Gastrocnemius medialis (tissue), 4 donors: Measurements from ENCODE around the gene FBXL7. TPM values are rescaled to one million over a fixed set of nuclear protein-coding genes. Genes with fewer than 3 reads are reported as not detected.

Experiments used
- ATAC-seq, 2 donors: fragments of 150-250 bp; one replicate each; pipeline ENCODE4 v1.9.1; 2016
- DNase-seq, 2 donors: peaks; one replicate each; pipeline ENCODE4 v3.0.0-alpha.2; 2019
- H3K27ac ChIP-seq, 4 donors: fragments of 200-600 bp; sonication (generic); 1 replicate in 1 of 4; 2 replicates in 3 of 4; pipeline ENCODE4 v1.5.1; 2016 to 2018; ENCODE audit warnings: mild to moderate bottlenecking in 2 of 4, moderate library complexity in 1 of 4
- H3K27me3 ChIP-seq, 3 donors: fragments of 200-600 bp; sonication (generic) in 2 of 3; 1 replicate in 1 of 3; 2 replicates in 2 of 3; pipeline versions ENCODE4 v1.5.1 to v1.6.0; 2016 to 2019; ENCODE audit warnings: mild to moderate bottlenecking in 1 of 3, moderate library complexity in 1 of 3
- H3K36me3 ChIP-seq, 2 donors: fragments of 200-600 bp; sonication (generic) in 1 of 2; one replicate each; pipeline ENCODE4 v1.5.1; 2017 to 2018
- H3K4me1 ChIP-seq, 2 donors: fragments of 200-600 bp; sonication (generic) in 1 of 2; one replicate each; pipeline ENCODE4 v1.5.1; 2016 to 2017; ENCODE audit warnings: mild to moderate bottlenecking in 2 of 2
- H3K4me3 ChIP-seq, 4 donors: fragments of 200-600 bp; sonication (generic) in 3 of 4; 1 replicate in 1 of 4; 2 replicates in 3 of 4; pipeline ENCODE4 v1.5.1; 2016 to 2019; ENCODE audit warnings: mild to moderate bottlenecking in 2 of 4
- H3K9me3 ChIP-seq, 3 donors: fragments of 200-600 bp; sonication (generic) in 2 of 3; 1 replicate in 1 of 3; 2 replicates in 2 of 3; pipeline ENCODE4 v1.5.1; 2016 to 2019
- POLR2A ChIP-seq, 2 donors: fragments of 450-650 bp; IDR thresholded peaks; one replicate each; pipeline ENCODE4 v1.6.1; 2017; ENCODE audit warnings: antibody characterized with exemption in 2 of 2, mild to moderate bottlenecking in 2 of 2, moderate library complexity in 2 of 2
- in situ Hi-C, 4 donors: fragments of 200-750 bp; cut with MboI; loops; one replicate each; pipeline versions ENCODE4 v1.15.0 to v1.8.0; 2017; ENCODE audit warnings: low sequenced_read_pairs in 4 of 4
- intact Hi-C: fragments of 100-400 bp; cut with DNase I; formaldehyde crosslinking; loops from one replicate; pipeline ENCODE4 v1.15.1; 2023; ENCODE audit warnings: low total_unique reads
- total RNA-seq, 4 donors: library from RNA; depleted of rRNA; stranded (reverse); fragments of >200 nt; gene quantifications; one replicate each; pipeline versions ENCODE4 v1.1.0 to v1.2.3, GENCODE V29; 2016
- TF ChIP-seq, protein P1 (sequence below), 5 experiments: fragments of 450-650 bp in 3 of 5; fragments of 200-600 bp in 2 of 5; sonication (generic) in 2 of 5; IDR thresholded peaks in 4 of 5; conservative IDR thresholded peaks in 1 of 5; 1 replicate in 4 of 5; 2 replicates in 1 of 5; pipeline ENCODE4 v1.5.1; 2016 to 2019; ENCODE audit warnings: antibody characterized with exemption in 5 of 5, mild to moderate bottlenecking in 3 of 5, moderate library complexity in 3 of 5

FBXL7 gene
- total RNA-seq, 4 donors from 2014 or later, result 2.4 to 4.9 (median 3.1) TPM

- no peaks in the 10 kb centered on the region for H3K4me1 ChIP-seq
- ATAC-seq (no peak), DNase-seq (no peak)
- intact Hi-C loops, result no loop called here
- H3K9me3 ChIP-seq, result no peaks in the 10 kb centered on the region
- TF ChIP-seq, protein P1, sequence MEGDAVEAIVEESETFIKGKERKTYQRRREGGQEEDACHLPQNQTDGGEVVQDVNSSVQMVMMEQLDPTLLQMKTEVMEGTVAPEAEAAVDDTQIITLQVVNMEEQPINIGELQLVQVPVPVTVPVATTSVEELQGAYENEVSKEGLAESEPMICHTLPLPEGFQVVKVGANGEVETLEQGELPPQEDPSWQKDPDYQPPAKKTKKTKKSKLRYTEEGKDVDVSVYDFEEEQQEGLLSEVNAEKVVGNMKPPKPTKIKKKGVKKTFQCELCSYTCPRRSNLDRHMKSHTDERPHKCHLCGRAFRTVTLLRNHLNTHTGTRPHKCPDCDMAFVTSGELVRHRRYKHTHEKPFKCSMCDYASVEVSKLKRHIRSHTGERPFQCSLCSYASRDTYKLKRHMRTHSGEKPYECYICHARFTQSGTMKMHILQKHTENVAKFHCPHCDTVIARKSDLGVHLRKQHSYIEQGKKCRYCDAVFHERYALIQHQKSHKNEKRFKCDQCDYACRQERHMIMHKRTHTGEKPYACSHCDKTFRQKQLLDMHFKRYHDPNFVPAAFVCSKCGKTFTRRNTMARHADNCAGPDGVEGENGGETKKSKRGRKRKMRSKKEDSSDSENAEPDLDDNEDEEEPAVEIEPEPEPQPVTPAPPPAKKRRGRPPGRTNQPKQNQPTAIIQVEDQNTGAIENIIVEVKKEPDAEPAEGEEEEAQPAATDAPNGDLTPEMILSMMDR (IDR thresholded peaks at IDR 0.05 in 4 of 5, conservative IDR thresholded peaks at IDR 0.05 in 1 of 5), result no peak
- TF ChIP-seq POLR2A (IDR thresholded peaks at IDR 0.05), result no peak
- H3K27ac ChIP-seq, result no peak overlapping the region
- H3K27me3 ChIP-seq, result no peaks in the 10 kb centered on the region
- H3K4me3 ChIP-seq, result no peak overlapping the region
- no peaks in the 10 kb centered on the region for H3K36me3 ChIP-seq
- in situ Hi-C loops, result no loop called here
These were observed 111.0 kb downstream of the FBXL7 start for GRCh38 chr5:15611008-15611407.

DNA sequence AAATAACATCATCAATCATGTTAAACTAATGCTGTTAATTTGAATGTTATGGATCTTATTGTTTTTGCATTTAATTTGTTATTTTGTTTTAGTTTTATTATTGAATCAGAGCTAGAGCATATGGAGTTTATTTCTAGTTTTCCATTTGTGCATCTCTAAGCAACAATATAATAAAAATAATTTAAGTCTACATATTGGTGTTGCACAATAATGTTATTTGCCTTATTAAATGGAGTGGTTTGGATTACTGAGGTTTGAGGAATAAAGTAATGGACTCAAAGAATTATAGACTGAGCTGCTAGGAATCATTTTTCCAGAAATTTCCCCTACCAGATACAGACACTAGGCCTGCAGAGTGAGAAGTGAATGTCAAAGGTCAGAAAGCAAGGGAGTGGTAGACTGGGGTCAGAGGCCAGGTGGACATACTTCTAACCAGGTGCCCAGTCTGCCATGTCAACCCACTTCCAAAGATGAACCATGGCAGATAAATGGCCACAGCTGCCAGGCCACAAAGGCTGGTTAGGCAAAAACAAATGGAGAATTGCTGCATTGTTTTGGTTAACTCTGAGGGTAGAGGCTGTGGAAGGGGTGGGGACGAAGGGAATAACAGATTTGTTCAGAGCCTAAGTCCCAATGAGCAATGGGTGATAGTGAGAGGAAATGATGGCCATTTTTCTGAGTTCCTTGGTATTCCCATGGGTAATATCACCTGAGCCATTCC, 113.1 kb downstream of the FBXL7 start:
- no peak for ATAC-seq
- TF ChIP-seq, protein P1 (IDR thresholded peaks at IDR 0.05 in 4 of 5, conservative IDR thresholded peaks at IDR 0.05 in 1 of 5), result no peak
- TF ChIP-seq POLR2A (IDR thresholded peaks at IDR 0.05), result no peak

DNA sequence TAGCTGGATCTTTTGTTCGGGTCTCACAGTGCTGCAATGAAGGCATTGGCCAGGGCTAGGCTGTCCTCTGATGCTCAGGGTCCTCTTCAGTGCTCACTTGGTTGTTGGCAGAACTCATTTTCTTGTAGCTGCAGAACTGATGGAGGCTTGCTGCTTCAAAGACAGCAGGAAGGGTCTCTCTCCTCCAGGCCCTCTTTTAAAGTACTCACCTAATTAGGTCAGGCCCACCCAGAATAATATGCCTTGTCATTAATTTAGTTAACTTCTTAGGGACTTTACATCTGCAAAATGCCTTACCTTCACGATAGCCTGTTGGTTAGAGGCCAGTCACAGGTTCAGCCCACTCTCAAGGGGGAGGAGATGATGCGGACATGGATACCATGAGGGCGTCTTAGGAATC, 114.7 kb downstream of the FBXL7 start:
- TF ChIP-seq, protein P1 (IDR thresholded peaks at IDR 0.05 in 4 of 5, conservative IDR thresholded peaks at IDR 0.05 in 1 of 5), result no peak
- TF ChIP-seq POLR2A (IDR thresholded peaks at IDR 0.05), result no peak
- in situ Hi-C loops (no loop called here), intact Hi-C loops (no loop called here)
- no peak overlapping the region for H3K27ac ChIP-seq
- H3K4me1 ChIP-seq, result no peaks in the 10 kb centered on the region
- H3K4me3 ChIP-seq, result no peak overlapping the region
- no peaks in the 10 kb centered on the region for H3K27me3 ChIP-seq
- H3K9me3 ChIP-seq, result no peaks in the 10 kb centered on the region
- ATAC-seq (no peak), DNase-seq (no peak)
- no peaks in the 10 kb centered on the region for H3K36me3 ChIP-seq

More for the DNA sequence above, 113.1 kb downstream of the FBXL7 start:
- Histone ChIP-seq H3K36me3 (no peaks in the 10 kb centered on the region), H3K4me1 (no peaks in the 10 kb centered on the region), H3K9me3 (no peaks in the 10 kb centered on the region), H3K4me3 (no peak overlapping the region), H3K27me3 (no peaks in the 10 kb centered on the region), H3K27ac (no peak overlapping the region)
- intact Hi-C loops, result no loop called here
- in situ Hi-C loops, result no loop called here
- no peak for DNase-seq

- Histone ChIP-seq H3K4me1 (no peaks in the 10 kb centered on the region), H3K4me3 (no peak overlapping the region), H3K9me3 (no peaks in the 10 kb centered on the region), H3K27ac (no peak overlapping the region), H3K27me3 (no peaks in the 10 kb centered on the region), H3K36me3 (no peaks in the 10 kb centered on the region)
- in situ Hi-C loops (no loop called here), intact Hi-C loops (no loop called here)
- TF ChIP-seq, protein P1 (IDR thresholded peaks at IDR 0.05 in 4 of 5, conservative IDR thresholded peaks at IDR 0.05 in 1 of 5), result no peak
- TF ChIP-seq POLR2A (IDR thresholded peaks at IDR 0.05), result no peak
- ATAC-seq, result no peak
- DNase-seq, result no peak
These were observed 115.9 kb downstream of the FBXL7 start for GRCh38 chr5:15615859-15616258.

GRCh38 chr5:15618938-15619337, 119.0 kb downstream of the FBXL7 start:
- DNase-seq (no peak), ATAC-seq (no peak)
- Histone ChIP-seq H3K4me3 (no peak overlapping the region), H3K27me3 (no peaks in the 10 kb centered on the region), H3K4me1 (no peaks in the 10 kb centered on the region), H3K9me3 (no peaks in the 10 kb centered on the region), H3K36me3 (no peaks in the 10 kb centered on the region), H3K27ac (no peak overlapping the region)
- intact Hi-C loops (no loop called here), in situ Hi-C loops (no loop called here)
- no peak for TF ChIP-seq POLR2A (IDR thresholded peaks at IDR 0.05)
- TF ChIP-seq, protein P1 (IDR thresholded peaks at IDR 0.05 in 4 of 5, conservative IDR thresholded peaks at IDR 0.05 in 1 of 5), result no peak
